Breast epithelium (tissue), 3 donors: ENCODE data around the gene MYLK2.

Source experiments
- POLR2A ChIP-seq: fragments of 450-650 bp; IDR thresholded peaks from one replicate; pipeline ENCODE4 v1.6.1; 2016; ENCODE audit warnings: antibody characterized with exemption, mild to moderate bottlenecking, moderate library complexity
- TF ChIP-seq, protein P1 (sequence below), 3 donors: fragments of 450-650 bp; IDR thresholded peaks; one replicate each; pipeline ENCODE4 v1.5.1; 2016 to 2017; ENCODE audit warnings: antibody characterized with exemption in 3 of 3, mild to moderate bottlenecking in 3 of 3, moderate library complexity in 3 of 3

DNA sequence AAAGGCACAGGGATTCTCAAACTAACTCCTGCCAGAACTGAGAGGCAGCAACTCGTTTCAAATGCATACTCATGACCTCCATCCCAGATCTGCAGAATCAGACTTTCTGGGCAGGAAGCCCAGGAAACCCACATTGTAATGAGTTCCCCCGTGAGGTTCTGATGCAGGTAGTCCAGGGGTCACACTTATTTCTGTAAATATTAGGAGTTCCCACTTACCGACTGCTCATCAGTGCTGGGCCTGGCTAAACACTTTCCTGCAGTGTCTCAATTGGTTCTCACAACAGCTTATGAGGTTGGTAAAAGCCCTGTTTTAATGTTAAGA, 39.6 kb downstream of the MYLK2 start:
- TF ChIP-seq, protein P1, sequence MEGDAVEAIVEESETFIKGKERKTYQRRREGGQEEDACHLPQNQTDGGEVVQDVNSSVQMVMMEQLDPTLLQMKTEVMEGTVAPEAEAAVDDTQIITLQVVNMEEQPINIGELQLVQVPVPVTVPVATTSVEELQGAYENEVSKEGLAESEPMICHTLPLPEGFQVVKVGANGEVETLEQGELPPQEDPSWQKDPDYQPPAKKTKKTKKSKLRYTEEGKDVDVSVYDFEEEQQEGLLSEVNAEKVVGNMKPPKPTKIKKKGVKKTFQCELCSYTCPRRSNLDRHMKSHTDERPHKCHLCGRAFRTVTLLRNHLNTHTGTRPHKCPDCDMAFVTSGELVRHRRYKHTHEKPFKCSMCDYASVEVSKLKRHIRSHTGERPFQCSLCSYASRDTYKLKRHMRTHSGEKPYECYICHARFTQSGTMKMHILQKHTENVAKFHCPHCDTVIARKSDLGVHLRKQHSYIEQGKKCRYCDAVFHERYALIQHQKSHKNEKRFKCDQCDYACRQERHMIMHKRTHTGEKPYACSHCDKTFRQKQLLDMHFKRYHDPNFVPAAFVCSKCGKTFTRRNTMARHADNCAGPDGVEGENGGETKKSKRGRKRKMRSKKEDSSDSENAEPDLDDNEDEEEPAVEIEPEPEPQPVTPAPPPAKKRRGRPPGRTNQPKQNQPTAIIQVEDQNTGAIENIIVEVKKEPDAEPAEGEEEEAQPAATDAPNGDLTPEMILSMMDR (IDR thresholded peaks at IDR 0.05) = no peak
- no peak for TF ChIP-seq POLR2A
